GM20431 (cell line): Measurements from ENCODE around the gene PDIA2.
"Not testable (repeated sequence)": the region's sequence is repeated elsewhere in the genome, so short reads cannot be mapped to it uniquely, and the experiment has no call there.

Experiments
- in situ Hi-C: fragments of 300-500 bp; cut with MseI, MboI; formaldehyde crosslinking; loops from one replicate; pipeline ENCODE4 v1.15.0; 2020; ENCODE audit warnings: low sequenced_read_pairs; ENCODE audit not compliant: unreplicated experiment

Gene PDIA2

GRCh38 chr16:283033-283805 lies at the start of gene PDIA2:
Gene PDIA2 (plus strand): TSS chr16:283164. CDS start chr16:283170, 6 bp downstream.
- in situ Hi-C loops, result no loop called here

DNA sequence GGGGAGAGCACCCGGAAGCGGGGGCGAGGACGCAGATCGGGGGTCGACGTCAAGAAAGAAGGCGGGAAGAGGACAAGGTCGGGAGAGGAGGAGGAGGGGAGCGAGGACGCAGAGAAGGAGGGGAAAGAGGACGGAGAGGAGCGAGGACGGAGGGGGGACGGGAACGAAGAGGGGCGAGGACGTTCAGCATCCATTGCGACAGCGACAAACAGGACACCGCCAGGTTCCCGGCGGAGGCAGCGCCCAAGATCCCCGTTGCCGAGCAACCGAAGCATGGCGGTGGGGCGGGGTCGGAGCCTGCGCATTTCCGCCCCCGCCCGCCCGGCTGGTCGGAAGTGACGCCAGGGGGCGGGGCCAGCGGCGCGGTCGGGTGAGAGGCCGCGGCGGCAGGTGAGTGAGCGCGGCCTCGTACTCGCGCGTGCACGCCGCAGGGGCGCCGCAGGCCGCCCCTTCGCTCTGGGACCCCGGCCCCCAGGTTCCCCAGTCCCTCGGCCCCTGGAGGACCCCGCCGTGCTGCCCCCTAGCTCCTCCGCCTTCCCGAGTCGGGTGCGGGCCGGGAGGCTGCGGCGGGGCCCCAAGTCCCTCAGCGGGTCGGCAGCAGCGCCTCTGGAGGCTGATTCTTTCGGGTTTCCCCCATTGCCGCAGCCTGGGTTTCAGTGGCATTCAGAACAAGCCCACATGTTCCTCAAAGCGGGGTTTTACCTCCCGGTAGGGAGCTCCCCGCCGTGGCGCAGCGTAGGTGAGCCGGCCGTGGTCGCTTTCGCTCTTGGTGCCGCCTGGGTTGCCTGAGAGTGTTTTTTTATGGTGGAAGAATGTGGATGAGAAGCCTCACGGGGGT lies 48.3 kb upstream of the PDIA2 start, which contains the start of gene FAM234A:
Gene FAM234A, plus strand, starts transcription at position 354 of the 838 bp plus-strand sequence. CDS start 19,593 bp downstream, outside the sequence.
- in situ Hi-C loops, result no loop called here

DNA sequence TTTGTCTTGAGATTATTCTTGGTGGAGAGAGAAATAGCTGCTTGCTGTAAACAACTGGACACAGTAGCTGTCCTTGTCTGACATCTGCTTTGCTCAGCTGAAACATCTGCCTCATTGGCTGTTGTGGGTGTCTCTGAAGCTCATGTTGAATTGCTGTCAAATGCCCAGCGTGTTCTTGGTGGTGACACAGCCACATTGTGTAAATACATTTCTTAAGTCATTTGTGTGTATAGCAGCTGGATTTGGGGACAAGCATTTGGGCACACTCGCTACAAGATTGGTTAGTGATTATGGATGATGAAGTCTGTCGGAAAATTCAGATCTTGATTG lies 43.1 kb upstream of the PDIA2 start:
- in situ Hi-C loops, result no loop called here

DNA sequence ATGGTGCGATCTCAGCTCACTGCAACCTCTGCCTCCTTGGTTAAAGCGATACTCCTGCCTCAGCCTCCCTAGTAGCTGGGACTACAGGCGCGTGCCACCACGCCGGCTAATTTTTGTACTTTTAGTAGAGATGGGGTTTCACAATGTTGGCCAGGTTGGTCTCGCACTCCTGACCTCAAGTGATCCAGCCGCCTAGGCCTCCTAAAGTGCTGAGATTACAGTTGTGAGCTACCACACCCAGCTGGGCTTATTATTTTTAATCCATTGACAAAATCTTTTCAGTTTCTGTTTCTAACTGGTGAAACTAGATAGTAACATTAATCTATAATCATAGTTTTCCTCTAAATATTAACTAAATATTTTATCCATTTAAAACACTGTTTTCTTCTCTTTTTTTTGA lies 42.4 kb upstream of the PDIA2 start:
- in situ Hi-C loops, result no loop called here

DNA sequence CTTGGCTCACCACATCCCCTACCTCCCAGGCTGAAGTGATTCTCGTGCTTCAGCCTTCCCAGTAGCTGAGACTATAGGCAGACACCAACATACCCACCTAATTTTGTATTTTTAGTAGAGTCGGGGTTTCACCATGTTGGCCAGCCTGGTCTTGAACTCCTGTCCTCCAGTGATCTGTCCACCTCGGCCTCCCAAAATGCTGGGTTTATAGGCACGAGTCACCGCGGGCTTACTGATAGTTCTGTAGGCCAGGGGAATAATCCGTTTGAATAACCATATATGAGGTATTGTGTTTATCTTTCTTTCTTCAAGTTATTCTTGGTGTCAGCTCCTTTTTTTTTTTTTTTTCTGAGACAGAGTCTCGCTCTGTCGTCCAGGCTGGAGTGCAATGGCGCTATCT lies 40.7 kb upstream of the PDIA2 start:
- in situ Hi-C loops, result no loop called here

DNA sequence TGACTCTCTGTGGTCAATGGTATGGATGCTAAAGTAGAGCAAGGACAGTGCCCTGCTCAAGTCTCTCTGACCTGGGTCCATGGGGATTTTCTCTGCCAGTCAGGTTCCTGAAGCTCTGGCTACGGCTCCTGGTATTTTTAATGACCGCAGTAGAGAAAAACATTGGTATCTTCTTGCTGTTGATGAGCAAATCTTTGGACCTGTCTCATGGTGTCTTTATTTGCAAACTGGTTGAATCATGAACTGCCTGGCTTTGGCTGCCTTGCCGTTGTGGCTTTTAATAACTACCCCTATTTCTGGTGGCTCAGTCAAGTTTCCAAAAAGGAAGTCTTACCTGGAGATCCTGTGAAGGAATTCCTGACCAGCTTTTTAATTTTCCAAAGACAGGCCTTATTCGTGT lies 39.6 kb upstream of the PDIA2 start:
- in situ Hi-C loops, result no loop called here

DNA sequence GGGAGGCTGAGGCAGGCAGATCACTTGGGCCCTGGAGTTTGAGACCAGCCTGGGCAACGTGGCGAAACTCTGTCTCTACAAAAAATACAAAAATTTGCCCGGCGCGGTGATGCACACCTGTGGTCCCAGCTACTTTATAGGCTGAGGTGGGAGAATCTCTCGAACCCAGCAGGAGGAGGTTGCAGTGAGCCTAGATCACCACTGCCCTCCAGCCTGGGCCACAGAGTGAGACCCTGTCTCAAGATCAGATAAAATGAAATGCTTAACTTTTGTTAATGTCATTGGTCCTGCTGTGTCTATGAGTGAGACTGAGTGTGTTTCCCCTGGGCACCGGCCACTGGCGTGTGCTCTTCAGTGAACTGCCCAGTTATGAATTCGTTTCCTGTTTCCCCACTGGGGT lies 37.9 kb upstream of the PDIA2 start:
- in situ Hi-C loops, result no loop called here

- in situ Hi-C loops, result no loop called here
Measured at GRCh38 chr16:247027-247426, 35.9 kb upstream of the PDIA2 start.

GRCh38 chr16:249431-249830 lies 33.5 kb upstream of the PDIA2 start:
- in situ Hi-C loops, result no loop called here

DNA sequence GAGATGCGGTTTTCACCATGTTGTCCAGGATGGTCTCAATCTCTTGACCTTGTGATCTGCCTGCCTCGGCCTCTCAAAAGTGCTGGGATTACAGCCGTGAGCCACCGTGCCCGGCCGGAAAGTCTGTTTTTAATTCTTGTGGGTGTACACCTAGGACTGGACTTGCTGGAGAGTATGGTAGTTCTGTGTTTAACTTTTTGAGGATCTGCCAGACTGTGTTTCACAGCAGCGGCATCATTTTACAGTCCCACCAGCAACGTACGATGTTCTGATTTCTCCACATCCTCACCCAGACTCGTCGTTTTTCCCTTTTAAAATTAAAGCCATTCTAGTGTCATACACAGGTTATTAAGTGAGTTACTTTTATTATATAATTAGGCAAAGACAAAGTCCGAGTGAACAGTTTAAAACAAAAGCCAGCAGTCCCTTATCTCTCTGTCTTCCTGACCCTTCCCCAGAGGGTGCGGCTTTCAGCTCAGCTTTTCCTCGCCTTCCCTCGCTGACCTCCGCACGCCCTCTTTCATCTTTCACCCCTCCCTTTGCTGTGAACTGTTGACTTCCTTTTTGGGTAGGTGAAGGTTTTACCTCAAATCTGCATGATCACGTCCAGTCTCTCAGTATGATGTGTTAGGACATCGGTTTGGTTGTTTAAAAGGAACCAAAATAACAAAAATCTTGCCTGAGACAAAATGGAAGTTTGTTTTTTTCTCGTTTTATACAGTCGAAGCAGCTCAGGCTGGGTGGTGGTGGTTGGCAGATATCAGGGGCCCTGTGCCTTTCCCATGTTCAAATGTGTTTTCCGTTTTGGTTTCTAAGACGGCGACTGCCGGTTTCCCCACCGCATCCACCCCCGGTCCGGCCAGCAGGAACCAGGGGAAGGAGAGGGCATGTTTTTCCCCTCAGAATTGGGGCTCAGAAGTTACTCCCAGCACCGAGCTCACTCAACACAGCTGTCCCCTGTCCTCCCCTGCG lies 30.3 kb upstream of the PDIA2 start:
- in situ Hi-C loops, result no loop called here

GRCh38 chr16:253833-254232 lies 29.1 kb upstream of the PDIA2 start:
- in situ Hi-C loops, result no loop called here

DNA sequence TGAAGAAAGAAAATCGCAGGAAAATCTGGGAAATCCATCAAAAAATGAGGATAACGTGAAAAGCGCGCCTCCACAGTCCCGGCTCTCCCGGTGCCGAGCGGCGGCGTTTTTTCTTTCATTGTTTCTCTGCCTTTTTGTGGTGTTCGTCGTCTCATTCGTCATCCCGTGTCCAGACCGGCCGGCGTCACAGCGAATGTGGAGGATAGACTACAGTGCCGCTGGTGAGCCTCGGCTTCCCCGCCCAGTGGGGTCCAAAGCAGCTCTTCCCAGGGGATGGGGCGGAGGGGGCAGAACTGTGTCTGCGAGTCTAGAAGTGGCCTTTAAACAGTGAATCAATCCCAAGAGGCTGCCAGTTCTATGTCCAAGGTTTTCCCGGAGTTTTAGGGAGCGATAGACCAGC lies 28.5 kb upstream of the PDIA2 start:
- in situ Hi-C loops, result no loop called here

DNA sequence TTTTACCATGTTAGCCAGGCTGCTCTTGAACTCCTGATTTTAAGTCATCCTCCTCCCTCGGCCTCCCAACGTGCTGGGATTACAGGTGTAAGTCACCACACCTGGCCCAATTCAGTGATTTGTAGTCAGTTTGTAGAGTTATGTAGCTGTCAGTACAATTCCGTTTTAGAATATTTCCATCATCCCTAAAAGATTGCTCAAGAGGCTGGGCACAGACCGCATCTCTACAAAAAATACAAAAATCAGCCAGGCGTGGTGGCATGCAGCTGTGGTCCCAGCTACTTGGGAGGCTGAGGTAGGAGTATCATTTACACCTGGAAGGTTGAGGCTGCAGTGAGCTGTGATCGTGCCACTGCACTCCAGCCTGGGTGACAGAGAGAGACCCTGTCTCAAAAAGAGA lies 27.8 kb upstream of the PDIA2 start:
- in situ Hi-C loops, result no loop called here

DNA sequence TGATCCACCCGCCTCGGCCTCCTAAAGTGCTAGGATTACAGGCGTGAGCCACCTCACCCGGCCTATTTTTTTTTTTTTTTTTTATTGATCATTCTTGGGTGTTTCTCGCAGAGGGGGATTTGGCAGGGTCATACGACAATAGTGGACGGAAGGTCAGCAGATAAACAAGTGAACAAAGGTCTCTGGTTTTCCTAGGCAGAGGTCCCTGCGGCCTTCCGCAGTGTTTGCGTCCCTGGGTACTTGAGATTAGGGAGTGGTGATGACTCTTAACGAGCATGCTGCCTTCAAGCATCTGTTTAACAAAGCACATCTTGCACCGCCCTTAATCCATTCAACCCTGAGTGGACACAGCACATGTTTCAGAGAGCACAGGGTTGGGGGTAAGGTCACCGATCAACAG lies 24.9 kb upstream of the PDIA2 start:
- in situ Hi-C loops, result not testable (repeated sequence)

GRCh38 chr16:259226-259625 lies 23.7 kb upstream of the PDIA2 start:
- in situ Hi-C loops, result no loop called here

DNA sequence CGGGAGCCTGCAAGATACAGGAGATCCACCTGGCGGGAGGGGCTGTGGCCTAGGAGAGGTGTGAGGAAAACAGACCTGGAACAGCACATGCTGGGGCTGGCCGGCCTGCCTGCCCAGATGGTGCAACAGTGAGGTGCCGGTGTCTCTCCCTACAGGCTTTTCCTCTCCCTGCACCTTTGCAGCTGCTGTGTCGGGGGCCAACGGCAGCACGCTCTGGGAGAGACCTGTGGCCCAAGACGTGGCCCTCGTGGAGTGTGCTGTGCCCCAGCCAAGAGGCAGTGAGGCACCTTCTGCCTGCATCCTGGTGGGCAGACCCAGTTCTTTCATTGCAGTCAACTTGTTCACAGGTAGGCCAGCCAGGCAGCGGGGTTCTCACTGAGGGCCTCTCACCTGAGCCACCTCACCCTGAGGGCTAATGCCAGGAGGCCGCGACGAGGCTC lies 23.1 kb upstream of the PDIA2 start:
- in situ Hi-C loops, result no loop called here

DNA sequence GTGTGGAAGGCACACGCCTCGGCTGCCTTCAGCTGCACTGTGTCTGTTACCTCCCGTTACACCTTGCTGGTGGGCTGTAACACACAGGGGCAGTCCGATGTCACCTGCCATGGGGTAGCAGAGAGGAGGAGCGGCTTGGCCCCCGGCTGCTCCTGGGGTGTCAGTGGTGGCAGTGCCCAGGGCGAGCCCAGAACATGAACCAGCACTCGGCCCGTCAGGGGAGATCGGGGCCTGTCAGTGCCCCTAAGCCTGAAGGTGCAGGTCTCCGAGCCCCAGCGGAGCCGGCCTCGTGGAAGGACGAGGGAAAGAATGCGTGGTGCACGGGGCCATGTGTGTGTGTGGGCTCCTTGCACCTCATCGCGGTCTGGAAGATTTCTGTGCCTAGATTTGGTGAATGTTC lies 22.6 kb upstream of the PDIA2 start:
- in situ Hi-C loops, result no loop called here

DNA sequence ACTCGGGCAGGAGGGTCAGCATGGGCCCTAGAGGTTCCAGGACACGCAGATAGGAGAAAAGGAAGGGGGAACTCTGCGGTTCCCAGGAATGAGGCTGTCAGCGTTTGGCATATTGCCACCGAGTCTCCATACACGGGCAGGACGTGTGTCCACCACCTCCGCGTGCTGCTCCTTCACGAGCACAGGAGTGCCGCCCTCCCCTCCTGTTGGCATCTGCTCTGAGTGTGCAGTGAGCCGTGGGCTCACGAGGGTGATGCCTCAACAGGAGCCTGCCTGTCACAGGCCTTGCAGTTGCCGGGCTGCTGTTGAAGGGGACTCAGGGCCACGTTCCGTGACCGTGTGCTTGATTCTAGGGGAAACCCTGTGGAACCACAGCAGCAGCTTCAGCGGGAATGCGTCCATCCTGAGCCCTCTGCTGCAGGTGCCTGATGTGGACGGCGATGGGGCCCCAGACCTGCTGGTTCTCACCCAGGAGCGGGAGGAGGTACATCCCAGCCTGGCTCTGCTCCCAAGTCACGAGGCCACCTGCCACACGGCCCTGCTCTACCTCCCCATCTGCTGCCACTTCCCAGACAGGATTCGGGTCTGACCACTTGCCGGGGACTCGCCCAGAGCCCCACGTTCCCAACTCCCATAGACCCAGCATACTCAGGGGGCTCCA lies 21.8 kb upstream of the PDIA2 start:
- in situ Hi-C loops, result no loop called here

GRCh38 chr16:262121-262745 lies 20.7 kb upstream of the PDIA2 start:
- in situ Hi-C loops, result no loop called here
